Uterus (tissue), 4 donors: Measurements from ENCODE around the gene SLC35B2. TPM values are rescaled to one million over a fixed set of nuclear protein-coding genes. Genes with fewer than 3 reads are reported as not detected.

Source experiments
- DNase-seq, 2 donors: peaks; one replicate each; pipeline ENCODE4 v3.0.0-alpha.2; 2019 to 2020
- H3K27ac ChIP-seq, 2 donors: fragments of 200-600 bp; sonication (generic); 1 replicate in 1 of 2; 2 replicates in 1 of 2; pipeline ENCODE4 v1.5.1; 2016 to 2018
- H3K27me3 ChIP-seq, 2 donors: fragments of 200-600 bp; sonication (generic); one replicate each; pipeline ENCODE4 v1.5.1; 2018 to 2019; ENCODE audit warnings: control low read depth in 1 of 2
- H3K36me3 ChIP-seq, 2 donors: fragments of 200-600 bp; sonication (generic); one replicate each; pipeline ENCODE4 v1.5.1; 2019; ENCODE audit warnings: control low read depth in 1 of 2
- H3K4me1 ChIP-seq, 2 donors: fragments of 200-600 bp; sonication (generic); one replicate each; pipeline ENCODE4 v1.5.1; 2018 to 2019; ENCODE audit warnings: control low read depth in 1 of 2
- H3K4me3 ChIP-seq, 2 donors: fragments of 200-600 bp; sonication (generic); 1 replicate in 1 of 2; 2 replicates in 1 of 2; pipeline ENCODE4 v1.5.1; 2018 to 2019; ENCODE audit warnings: mild to moderate bottlenecking in 1 of 2
- H3K9me3 ChIP-seq, 2 donors: fragments of 200-600 bp; sonication (generic); one replicate each; pipeline ENCODE4 v1.5.1; 2019; ENCODE audit warnings: control low read depth in 1 of 2
- POLR2A ChIP-seq, 2 donors: fragments of 450-650 bp; IDR thresholded peaks; one replicate each; pipeline ENCODE4 v1.6.1; 2016; ENCODE audit warnings: antibody characterized with exemption in 2 of 2, mild to moderate bottlenecking in 1 of 2, moderate library complexity in 1 of 2
- intact Hi-C: fragments of 100-400 bp; cut with DNase I; formaldehyde crosslinking; loops from one replicate; pipeline ENCODE4 v1.15.1; 2023; ENCODE audit warnings: low total_unique reads
- total RNA-seq, 4 donors: library from RNA; depleted of rRNA in 3 of 4; stranded (reverse); fragments of >200 nt in 3 of 4; gene quantifications; one replicate each; pipeline versions ENCODE4 v1.1.0 to v1.2.4, GENCODE V29; 2014 to 2023
- TF ChIP-seq, protein P1 (sequence below), 4 experiments: fragments of 200-600 bp in 2 of 4; fragments of 450-650 bp in 2 of 4; sonication (generic) in 2 of 4; IDR thresholded peaks; one replicate each; pipeline ENCODE4 v1.5.1; 2016 to 2019; ENCODE audit warnings: antibody characterized with exemption in 4 of 4, mild to moderate bottlenecking in 2 of 4, moderate library complexity in 1 of 4
- donor health status: DM: yes; HTN: yes; CAD: no.

SLC35B2 gene
- total RNA-seq, 4 donors from 2014 or later = 5.9 to 39.5 (median 28.5) TPM

DNA sequence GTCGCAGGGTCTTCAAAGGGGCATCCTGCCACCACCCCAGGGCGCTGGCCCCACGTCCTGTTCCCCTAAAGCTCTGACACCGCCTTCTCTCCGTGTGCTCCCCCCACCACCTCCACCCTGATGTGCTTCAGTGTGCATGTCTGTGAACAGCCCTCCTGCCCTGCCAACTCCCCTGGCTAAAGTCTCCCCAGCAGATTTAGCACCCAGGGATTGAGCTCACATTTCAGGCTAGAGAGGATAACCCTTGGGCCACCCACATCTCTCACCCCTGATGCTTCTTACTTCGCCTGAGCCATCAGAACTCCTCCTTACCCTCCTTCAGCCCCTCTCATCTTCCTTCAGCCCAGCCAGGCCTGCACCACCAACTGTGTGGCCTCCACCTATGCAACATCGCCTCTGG is 20.4 kb upstream of the SLC35B2 start:
- no peak for DNase-seq
- Histone ChIP-seq H3K4me3 (no peak overlapping the region), H3K36me3 (no peaks in the 10 kb centered on the region), H3K9me3 (no peaks in the 10 kb centered on the region), H3K27ac (no peak overlapping the region), H3K27me3 (peaks cover 0 to 10% of the 10 kb centered on the region in 2 donors), H3K4me1 (no peaks in the 10 kb centered on the region)
- TF ChIP-seq, protein P1, sequence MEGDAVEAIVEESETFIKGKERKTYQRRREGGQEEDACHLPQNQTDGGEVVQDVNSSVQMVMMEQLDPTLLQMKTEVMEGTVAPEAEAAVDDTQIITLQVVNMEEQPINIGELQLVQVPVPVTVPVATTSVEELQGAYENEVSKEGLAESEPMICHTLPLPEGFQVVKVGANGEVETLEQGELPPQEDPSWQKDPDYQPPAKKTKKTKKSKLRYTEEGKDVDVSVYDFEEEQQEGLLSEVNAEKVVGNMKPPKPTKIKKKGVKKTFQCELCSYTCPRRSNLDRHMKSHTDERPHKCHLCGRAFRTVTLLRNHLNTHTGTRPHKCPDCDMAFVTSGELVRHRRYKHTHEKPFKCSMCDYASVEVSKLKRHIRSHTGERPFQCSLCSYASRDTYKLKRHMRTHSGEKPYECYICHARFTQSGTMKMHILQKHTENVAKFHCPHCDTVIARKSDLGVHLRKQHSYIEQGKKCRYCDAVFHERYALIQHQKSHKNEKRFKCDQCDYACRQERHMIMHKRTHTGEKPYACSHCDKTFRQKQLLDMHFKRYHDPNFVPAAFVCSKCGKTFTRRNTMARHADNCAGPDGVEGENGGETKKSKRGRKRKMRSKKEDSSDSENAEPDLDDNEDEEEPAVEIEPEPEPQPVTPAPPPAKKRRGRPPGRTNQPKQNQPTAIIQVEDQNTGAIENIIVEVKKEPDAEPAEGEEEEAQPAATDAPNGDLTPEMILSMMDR (IDR thresholded peaks at IDR 0.05) = no peak
- TF ChIP-seq POLR2A (IDR thresholded peaks at IDR 0.05) = no peak
- intact Hi-C loops = no loop called here

DNA sequence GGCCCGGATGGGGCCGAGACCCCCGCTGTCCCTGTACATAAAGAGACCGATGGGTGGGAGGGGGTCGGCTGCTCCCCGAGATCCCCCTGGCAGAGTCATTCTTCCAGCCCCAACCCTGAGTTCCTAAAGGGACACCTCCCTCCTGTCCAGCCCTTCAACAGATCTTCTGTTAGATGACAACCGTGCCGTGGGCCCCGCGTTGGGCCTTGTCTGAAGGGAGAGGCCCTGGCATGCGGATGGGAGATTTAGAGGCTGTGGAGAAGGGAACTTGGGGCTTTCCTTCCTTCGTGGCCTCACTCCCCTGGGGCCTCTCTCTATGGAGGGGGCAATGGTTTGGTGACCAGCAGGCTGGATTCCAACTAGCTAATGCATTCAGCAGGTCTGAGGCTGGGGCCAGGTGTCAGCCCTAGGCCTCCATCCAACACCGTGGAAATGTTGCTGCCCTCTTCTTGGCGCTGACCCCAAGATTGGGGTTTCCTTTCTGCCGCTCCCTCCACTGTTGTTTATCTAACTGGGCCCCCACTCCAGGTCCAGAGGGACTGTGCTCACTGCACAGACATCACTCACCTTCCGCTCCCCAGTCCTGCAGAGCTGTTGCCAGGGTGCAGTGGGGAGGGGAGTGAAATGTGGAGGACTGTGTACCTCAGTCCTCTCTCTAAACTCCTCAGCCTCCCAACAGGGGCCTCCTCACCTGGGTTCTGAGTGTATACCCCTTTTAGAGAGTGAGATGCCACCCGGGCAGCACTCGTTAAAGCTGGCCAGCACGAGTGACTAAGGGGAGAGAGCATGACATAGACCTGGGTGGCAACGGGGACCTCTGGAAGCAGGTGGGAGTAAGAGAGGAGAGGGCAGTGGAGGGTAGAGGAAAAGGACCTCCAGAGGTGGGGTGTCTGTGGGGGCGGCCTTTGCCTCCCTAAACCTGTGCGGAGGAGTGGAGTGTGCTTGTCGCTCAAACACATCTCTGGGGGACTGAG is 19.6 kb upstream of the SLC35B2 start:
- intact Hi-C loops = no loop called here

DNA sequence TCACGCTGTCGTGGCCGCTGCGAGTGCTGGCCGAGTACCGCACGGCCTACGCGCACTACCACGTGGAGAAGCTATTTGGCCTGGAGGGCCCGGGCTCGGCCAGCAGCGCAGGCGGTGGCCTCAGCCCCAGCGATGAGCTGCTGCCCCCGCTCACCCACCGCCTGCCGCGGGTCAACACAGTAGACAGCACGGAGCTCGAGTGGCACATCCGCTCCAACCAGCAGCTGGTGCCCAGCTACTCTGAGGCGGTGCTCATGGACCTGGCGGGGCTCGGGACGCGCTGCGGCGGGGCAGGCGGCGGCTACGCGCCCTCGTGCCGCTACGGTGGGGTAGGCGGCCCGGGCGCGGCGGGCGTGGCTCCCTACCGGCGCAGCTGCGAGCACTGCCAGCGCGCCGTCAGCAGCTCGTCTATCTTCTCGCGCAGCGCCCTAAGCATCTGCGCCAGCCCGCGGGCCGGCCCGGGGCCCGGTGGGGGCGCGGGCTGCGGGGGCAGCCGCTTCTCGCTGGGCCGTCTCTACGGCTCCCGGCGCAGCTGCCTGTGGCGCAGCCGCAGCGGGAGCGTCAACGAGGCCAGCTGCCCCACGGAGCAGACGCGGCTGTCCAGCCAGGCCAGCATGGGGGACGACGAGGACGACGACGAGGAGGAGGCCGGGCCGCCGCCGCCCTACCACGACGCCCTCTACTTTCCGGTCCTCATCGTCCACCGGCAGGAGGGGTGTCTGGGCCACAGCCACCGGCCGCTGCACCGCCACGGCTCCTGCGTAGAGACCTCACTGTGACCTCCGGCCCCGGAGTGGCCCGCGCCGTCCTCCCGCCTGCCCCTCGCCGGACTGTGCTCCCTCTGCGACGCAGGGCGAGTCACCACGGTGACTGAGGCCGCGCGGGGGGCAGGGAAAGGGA is 18.7 kb upstream of the SLC35B2 start:
- TF ChIP-seq, protein P1 (IDR thresholded peaks at IDR 0.05) = no peak
- TF ChIP-seq POLR2A (IDR thresholded peaks at IDR 0.05) = no peak
- Histone ChIP-seq H3K4me3 (peak overlapping the region in 1 of 2 donors; percentile 23), H3K27ac (no peak overlapping the region), H3K27me3 (peaks cover 10 to 12% of the 10 kb centered on the region in 2 donors), H3K36me3 (no peaks in the 10 kb centered on the region), H3K9me3 (no peaks in the 10 kb centered on the region), H3K4me1 (no peaks in the 10 kb centered on the region)
- DNase-seq = no peak
- intact Hi-C loops = no loop called here

More for the DNA sequence above, 19.6 kb upstream of the SLC35B2 start:
- Histone ChIP-seq H3K27ac (no peak overlapping the region), H3K27me3 (peaks cover 5 to 10% of the 10 kb centered on the region in 2 donors), H3K9me3 (no peaks in the 10 kb centered on the region), H3K4me3 (no peak overlapping the region), H3K4me1 (no peaks in the 10 kb centered on the region), H3K36me3 (no peaks in the 10 kb centered on the region)
- DNase-seq = no peak
- TF ChIP-seq POLR2A (IDR thresholded peaks at IDR 0.05) = no peak
- TF ChIP-seq, protein P1 (IDR thresholded peaks at IDR 0.05) = no peak

DNA sequence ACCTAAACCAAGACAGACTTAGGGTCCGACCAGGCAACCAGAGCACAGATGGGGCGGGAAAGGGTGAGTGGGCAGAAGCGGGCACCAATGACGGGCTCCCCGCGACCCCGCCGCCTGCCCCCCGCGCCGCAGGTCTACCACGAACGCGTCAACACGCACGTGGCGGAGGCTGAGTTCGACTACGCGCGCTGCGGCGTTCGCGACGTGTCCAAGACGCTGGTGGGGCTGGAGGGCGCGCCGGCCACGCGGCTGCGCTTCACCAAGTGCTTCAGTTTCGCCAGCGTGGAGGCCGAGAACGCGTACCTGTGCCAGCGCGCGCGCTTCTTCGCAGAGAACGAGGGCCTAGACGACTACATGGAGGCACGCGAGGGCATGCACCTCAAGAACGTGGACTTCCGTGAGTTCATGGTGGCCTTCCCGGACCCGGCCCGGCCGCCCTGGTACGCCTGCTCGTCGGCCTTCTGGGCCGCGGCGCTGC is 18.0 kb upstream of the SLC35B2 start:
- no peak for TF ChIP-seq POLR2A (IDR thresholded peaks at IDR 0.05)
- TF ChIP-seq, protein P1 (IDR thresholded peaks at IDR 0.05) = no peak
- Histone ChIP-seq H3K27ac (no peak overlapping the region), H3K9me3 (no peaks in the 10 kb centered on the region), H3K4me3 (no peak overlapping the region), H3K36me3 (no peaks in the 10 kb centered on the region), H3K4me1 (peaks cover 0 to 4% of the 10 kb centered on the region in 2 donors), H3K27me3 (peaks cover 12% of the 10 kb centered on the region in 2 donors)
- intact Hi-C loops = no loop called here
- DNase-seq = no peak
